ENCODE measurements around the gene CAMTA1. TPM values are rescaled to one million over a fixed set of nuclear protein-coding genes. Genes with fewer than 3 reads are reported as not detected.

Gene CAMTA1
- total RNA-seq, 1 donor from 2014 or later = 69.9 TPM

DNA sequence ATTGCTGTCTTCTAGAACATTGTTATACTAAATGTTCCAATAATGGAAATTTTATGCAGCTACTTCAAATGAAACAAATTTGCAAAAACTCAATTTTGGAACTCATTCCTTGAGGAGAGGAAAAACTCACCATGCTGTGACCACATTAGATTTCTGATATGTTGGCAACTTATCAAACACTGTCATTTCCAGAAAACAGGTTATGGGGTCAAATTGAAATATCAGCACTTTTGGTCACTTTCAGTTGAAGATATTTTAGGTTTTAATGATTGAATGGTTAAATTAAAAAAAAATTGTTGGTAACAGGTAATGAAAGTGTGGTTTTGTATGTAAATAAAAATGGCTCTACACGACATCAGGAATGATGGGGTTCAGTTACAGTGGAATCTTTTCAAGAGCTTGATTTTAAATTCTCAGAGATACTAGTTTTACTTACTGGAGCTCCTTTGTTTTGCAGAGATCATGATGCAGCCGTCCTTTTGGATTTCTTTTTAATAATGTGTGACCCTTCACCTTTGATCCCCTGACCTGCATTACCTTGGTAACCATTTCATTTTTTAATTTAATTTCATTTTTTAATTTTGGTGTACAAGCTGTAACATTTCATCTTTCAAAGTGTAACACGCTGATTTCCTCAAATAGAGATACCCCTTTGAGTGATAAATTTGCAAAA lies 86.2 kb downstream of the CAMTA1 start:
- no peaks in the 10 kb centered on the region for H3K27me3 Mint-ChIP-seq
- no peak overlapping the region for H3K27ac Mint-ChIP-seq
- H3K4me3 Mint-ChIP-seq = no peak overlapping the region
- H3K36me3 Mint-ChIP-seq (ENCODE audit: low read depth) = peaks cover 6% of the 10 kb centered on the region
- intact Hi-C loops (cut with micrococcal nuclease) = no loop called here
- peaks cover 16% of the 10 kb centered on the region for H3K4me1 Mint-ChIP-seq
- DNase-seq = no peak
- no peaks in the 10 kb centered on the region for H3K9me3 Mint-ChIP-seq

GRCh38 chr1:6872573-6873261 lies 87.5 kb downstream of the CAMTA1 start:
- H3K36me3 Mint-ChIP-seq (ENCODE audit: low read depth) = peaks cover 6% of the 10 kb centered on the region
- H3K27me3 Mint-ChIP-seq = no peaks in the 10 kb centered on the region
- no peak for DNase-seq
- H3K4me3 Mint-ChIP-seq = no peak overlapping the region
- H3K27ac Mint-ChIP-seq = no peak overlapping the region
- peaks cover 16% of the 10 kb centered on the region for H3K4me1 Mint-ChIP-seq
- H3K9me3 Mint-ChIP-seq = no peaks in the 10 kb centered on the region
- intact Hi-C loops (cut with micrococcal nuclease) = no loop called here

- H3K4me1 Mint-ChIP-seq = peaks cover 16% of the 10 kb centered on the region
- intact Hi-C loops (cut with micrococcal nuclease) = no loop called here
- H3K27ac Mint-ChIP-seq = no peak overlapping the region
- no peaks in the 10 kb centered on the region for H3K27me3 Mint-ChIP-seq
- DNase-seq = no peak
- H3K36me3 Mint-ChIP-seq (ENCODE audit: low read depth) = peaks cover 6% of the 10 kb centered on the region
- H3K4me3 Mint-ChIP-seq = no peak overlapping the region
- no peaks in the 10 kb centered on the region for H3K9me3 Mint-ChIP-seq
Observed at GRCh38 chr1:6873298-6874015, 88.2 kb downstream of the CAMTA1 start.

DNA sequence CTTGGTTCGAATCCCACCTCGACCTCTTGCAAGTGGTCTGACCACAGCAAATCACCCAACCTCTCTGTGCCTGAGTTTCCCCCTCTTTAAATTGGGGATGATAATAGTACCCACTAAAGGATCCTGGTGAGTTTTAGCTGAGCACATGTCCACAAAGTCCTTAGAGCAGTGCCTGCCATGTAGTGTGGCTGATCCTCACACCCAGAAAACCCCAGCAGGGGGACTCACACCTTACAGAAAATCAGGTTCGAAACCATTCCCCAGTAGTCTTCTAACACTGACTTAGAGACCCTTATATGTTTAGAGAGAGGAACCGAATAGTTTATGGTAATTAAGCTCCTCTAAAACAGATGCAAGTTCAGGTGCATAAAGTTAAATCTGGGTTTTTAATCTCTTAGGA lies 89.0 kb downstream of the CAMTA1 start:
- Mint-ChIP-seq H3K27me3 (no peaks in the 10 kb centered on the region), H3K27ac (no peak overlapping the region), H3K4me1 (peaks cover 10% of the 10 kb centered on the region), H3K9me3 (no peaks in the 10 kb centered on the region), H3K4me3 (no peak overlapping the region), H3K36me3 (ENCODE audit: low read depth) (peaks cover 6% of the 10 kb centered on the region)
- intact Hi-C loops (cut with micrococcal nuclease) = no loop called here
- DNase-seq = no peak

GRCh38 chr1:6880951-6881690 lies 95.9 kb downstream of the CAMTA1 start:
- Mint-ChIP-seq H3K4me1 (peaks cover 2% of the 10 kb centered on the region), H3K36me3 (ENCODE audit: low read depth) (no peaks in the 10 kb centered on the region), H3K27ac (no peak overlapping the region), H3K27me3 (no peaks in the 10 kb centered on the region), H3K9me3 (no peaks in the 10 kb centered on the region), H3K4me3 (no peak overlapping the region)
- intact Hi-C loops (cut with micrococcal nuclease) = loop anchor here (10.0 kb wide), 1 partner anchor 86 kb away; no protein-coding TSS in a partner anchor
- DNase-seq = no peak

- no peak overlapping the region for H3K4me3 Mint-ChIP-seq
- H3K4me1 Mint-ChIP-seq = peaks cover 2% of the 10 kb centered on the region
Observed at GRCh38 chr1:6882414-6882813, 97.2 kb downstream of the CAMTA1 start.

GRCh38 chr1:6884652-6885153 lies 99.4 kb downstream of the CAMTA1 start:
- H3K36me3 Mint-ChIP-seq (ENCODE audit: low read depth) = no peaks in the 10 kb centered on the region
- DNase-seq = no peak
- H3K4me3 Mint-ChIP-seq = no peak overlapping the region
- no peak overlapping the region for H3K27ac Mint-ChIP-seq
- H3K9me3 Mint-ChIP-seq = no peaks in the 10 kb centered on the region
- H3K27me3 Mint-ChIP-seq = no peaks in the 10 kb centered on the region
- intact Hi-C loops (cut with micrococcal nuclease) = loop anchor here (10.0 kb wide), 1 partner anchor 90 kb away; no protein-coding TSS in a partner anchor
- H3K4me1 Mint-ChIP-seq = peaks cover 2% of the 10 kb centered on the region

More at GRCh38 chr1:6882414-6882813, 97.2 kb downstream of the CAMTA1 start:
- Mint-ChIP-seq H3K27ac (no peak overlapping the region), H3K9me3 (no peaks in the 10 kb centered on the region), H3K27me3 (no peaks in the 10 kb centered on the region), H3K36me3 (ENCODE audit: low read depth) (no peaks in the 10 kb centered on the region)
- no peak for DNase-seq
- intact Hi-C loops (cut with micrococcal nuclease) = loop anchor here (10.0 kb wide), 1 partner anchor 88 kb away; no protein-coding TSS in a partner anchor

GRCh38 chr1:6885426-6885825 lies 100.2 kb downstream of the CAMTA1 start:
- Mint-ChIP-seq H3K4me1 (peaks cover 2% of the 10 kb centered on the region), H3K36me3 (ENCODE audit: low read depth) (no peaks in the 10 kb centered on the region), H3K9me3 (no peaks in the 10 kb centered on the region), H3K27ac (no peak overlapping the region), H3K27me3 (no peaks in the 10 kb centered on the region), H3K4me3 (no peak overlapping the region)
- intact Hi-C loops (cut with micrococcal nuclease) = loop anchor here (10.0 kb wide), 1 partner anchor 91 kb away; no protein-coding TSS in a partner anchor
- DNase-seq = no peak

GRCh38 chr1:6886523-6886922 lies 101.3 kb downstream of the CAMTA1 start:
- Mint-ChIP-seq H3K36me3 (ENCODE audit: low read depth) (no peaks in the 10 kb centered on the region), H3K9me3 (no peaks in the 10 kb centered on the region), H3K4me3 (no peak overlapping the region), H3K27ac (no peak overlapping the region), H3K4me1 (peaks cover 2% of the 10 kb centered on the region), H3K27me3 (no peaks in the 10 kb centered on the region)
- DNase-seq = no peak
- intact Hi-C loops (cut with micrococcal nuclease) = loop anchor here (10.0 kb wide), 1 partner anchor 92 kb away; no protein-coding TSS in a partner anchor

DNA sequence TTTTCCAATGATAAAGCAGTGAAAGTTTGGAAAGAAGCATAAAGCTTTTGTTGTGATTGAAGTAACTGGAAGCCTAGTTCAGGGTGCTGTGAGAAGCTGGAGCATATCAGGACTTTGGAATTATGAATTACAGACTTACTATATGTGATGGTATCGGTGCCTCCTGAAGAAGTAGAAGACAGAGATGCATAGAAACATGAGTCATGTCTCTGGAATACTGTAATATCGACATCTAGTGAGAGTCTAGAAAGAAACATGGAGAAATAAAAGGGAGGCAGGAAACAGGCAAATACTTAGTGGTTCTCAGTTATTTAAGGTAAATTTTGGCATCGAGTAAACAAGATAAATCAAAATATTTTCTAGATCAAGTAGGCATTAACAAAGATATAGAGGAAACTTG lies 103.0 kb downstream of the CAMTA1 start:
- intact Hi-C loops (cut with micrococcal nuclease) = loop anchor here (10.0 kb wide), 1 partner anchor 93 kb away; no protein-coding TSS in a partner anchor
- Mint-ChIP-seq H3K27me3 (no peaks in the 10 kb centered on the region), H3K9me3 (no peaks in the 10 kb centered on the region), H3K27ac (no peak overlapping the region), H3K4me1 (peaks cover 2% of the 10 kb centered on the region), H3K4me3 (no peak overlapping the region), H3K36me3 (ENCODE audit: low read depth) (no peaks in the 10 kb centered on the region)
- DNase-seq = no peak

DNA sequence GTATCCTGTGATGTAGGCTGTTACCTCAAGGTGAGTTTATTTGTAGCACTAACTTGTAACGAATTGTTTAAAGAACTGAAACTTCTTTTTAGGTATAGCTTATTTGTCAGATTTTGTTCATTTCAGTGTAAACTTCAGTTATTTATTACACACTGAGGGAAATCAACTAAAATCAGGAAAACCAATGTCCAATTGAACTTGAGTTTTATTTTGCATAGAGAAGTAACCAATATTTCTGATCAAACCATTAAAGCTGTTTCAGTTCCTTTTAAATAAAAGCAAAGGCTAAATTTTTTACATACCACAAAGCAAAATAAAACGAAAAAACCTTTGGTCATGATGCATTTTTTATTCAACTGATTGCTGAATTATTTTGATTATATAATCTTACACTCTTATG lies 103.6 kb downstream of the CAMTA1 start:
- no peak overlapping the region for H3K4me3 Mint-ChIP-seq
- no peak for DNase-seq
- intact Hi-C loops (cut with micrococcal nuclease) = loop anchor here (10.0 kb wide), 1 partner anchor 94 kb away; no protein-coding TSS in a partner anchor

DNA sequence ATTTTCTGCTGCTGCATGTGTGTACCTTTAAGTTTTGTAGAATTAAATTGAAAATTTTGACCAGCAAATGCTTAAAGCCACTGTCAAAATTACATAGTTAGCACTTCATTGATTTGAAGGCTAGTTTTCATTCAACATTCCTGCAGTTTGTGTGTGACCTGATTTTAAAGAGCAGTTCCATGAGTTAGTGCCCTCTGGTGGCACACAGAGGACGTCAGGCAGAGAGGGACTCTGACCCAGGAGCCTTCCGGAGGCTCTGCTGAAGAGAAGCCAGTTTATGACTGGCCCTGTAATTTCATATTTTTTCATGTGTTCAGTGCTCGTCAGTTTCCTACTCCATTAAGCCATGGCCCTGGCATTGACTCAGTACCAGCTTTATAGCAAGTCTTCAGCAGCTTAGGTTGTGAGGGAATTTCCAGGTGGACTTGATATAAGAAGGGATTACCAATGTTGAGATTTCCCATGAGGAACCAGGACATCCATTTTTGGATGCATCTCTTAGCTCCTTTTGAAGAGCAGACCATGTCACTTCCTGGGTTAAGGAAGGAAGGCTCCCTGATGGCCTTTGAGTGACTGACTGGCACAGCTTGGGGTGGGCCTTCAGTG lies 104.7 kb downstream of the CAMTA1 start:
- H3K4me3 Mint-ChIP-seq = no peak overlapping the region
- intact Hi-C loops (cut with micrococcal nuclease) = loop anchor here (2.0 to 10.0 kb wide), 2 partner anchors 95 to 163 kb away; no protein-coding TSS in a partner anchor
- peak; percentile 80 for DNase-seq
- no peaks in the 10 kb centered on the region for H3K9me3 Mint-ChIP-seq
- no peaks in the 10 kb centered on the region for H3K4me1 Mint-ChIP-seq
- H3K27ac Mint-ChIP-seq = no peak overlapping the region
- H3K36me3 Mint-ChIP-seq (ENCODE audit: low read depth) = no peaks in the 10 kb centered on the region
- H3K27me3 Mint-ChIP-seq = no peaks in the 10 kb centered on the region

More for the DNA sequence above, 103.6 kb downstream of the CAMTA1 start:
- H3K27ac Mint-ChIP-seq = no peak overlapping the region
- H3K9me3 Mint-ChIP-seq = no peaks in the 10 kb centered on the region
- no peaks in the 10 kb centered on the region for H3K27me3 Mint-ChIP-seq
- H3K36me3 Mint-ChIP-seq (ENCODE audit: low read depth) = no peaks in the 10 kb centered on the region
- H3K4me1 Mint-ChIP-seq = peaks cover 2% of the 10 kb centered on the region

GRCh38 chr1:6890686-6891085 lies 105.4 kb downstream of the CAMTA1 start:
- Mint-ChIP-seq H3K9me3 (no peaks in the 10 kb centered on the region), H3K4me3 (no peak overlapping the region), H3K4me1 (no peaks in the 10 kb centered on the region), H3K36me3 (ENCODE audit: low read depth) (no peaks in the 10 kb centered on the region), H3K27me3 (no peaks in the 10 kb centered on the region), H3K27ac (no peak overlapping the region)
- no peak for DNase-seq
- intact Hi-C loops (cut with micrococcal nuclease) = loop anchor here (2.0 kb wide), 1 partner anchor 164 kb away; no protein-coding TSS in a partner anchor
